HL-60/S4 treated with retinoic acid at 250 ng/mL for 4 days and 3 days (cell line): ENCODE data around the gene EPHB2.

Source experiments
- in situ Hi-C: fragments of 300-500 bp; cut with MboI; formaldehyde crosslinking; loops from 2 replicates; pipeline ENCODE4 v1.7.0; 2022; ENCODE audit warnings: low sequenced_read_pairs

The EPHB2 gene

DNA sequence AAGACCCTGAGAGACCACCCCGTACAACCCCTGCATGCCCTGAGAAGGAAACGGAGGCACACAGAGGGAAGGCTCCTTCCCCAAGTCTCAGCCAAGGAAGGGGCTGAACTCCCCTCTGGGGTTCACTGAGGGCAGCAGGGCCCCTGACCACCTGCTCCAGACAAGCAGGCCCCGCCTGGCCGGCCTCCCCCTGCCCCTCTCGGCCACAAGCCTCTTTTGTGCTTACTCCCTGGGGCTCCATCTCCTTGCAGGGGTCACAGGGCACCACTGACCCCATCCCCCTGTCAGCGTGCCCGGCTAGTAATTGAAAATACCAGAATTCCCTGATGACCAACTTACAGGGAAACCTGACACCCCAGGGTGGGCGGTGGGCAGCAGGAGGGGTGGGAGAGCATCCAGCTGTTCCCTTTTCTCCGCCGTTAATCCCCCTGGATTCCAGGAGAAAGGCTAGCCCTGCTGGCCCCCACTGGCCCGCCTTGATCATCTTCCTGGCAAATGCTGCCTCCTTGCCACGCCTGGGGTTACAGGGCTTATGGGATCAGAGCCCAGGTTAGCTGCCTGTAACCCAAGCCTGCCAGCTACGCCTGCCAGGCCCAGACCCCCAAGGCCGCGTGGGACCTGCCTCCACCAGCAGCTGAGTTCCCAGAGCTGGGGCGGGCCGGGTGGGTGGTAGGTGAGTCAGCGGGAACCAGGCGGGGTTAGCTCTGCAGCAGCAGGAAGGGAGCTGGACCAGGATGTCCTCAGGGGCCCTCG is 165.9 kb downstream of the EPHB2 start:
- in situ Hi-C loops: no loop called here

DNA sequence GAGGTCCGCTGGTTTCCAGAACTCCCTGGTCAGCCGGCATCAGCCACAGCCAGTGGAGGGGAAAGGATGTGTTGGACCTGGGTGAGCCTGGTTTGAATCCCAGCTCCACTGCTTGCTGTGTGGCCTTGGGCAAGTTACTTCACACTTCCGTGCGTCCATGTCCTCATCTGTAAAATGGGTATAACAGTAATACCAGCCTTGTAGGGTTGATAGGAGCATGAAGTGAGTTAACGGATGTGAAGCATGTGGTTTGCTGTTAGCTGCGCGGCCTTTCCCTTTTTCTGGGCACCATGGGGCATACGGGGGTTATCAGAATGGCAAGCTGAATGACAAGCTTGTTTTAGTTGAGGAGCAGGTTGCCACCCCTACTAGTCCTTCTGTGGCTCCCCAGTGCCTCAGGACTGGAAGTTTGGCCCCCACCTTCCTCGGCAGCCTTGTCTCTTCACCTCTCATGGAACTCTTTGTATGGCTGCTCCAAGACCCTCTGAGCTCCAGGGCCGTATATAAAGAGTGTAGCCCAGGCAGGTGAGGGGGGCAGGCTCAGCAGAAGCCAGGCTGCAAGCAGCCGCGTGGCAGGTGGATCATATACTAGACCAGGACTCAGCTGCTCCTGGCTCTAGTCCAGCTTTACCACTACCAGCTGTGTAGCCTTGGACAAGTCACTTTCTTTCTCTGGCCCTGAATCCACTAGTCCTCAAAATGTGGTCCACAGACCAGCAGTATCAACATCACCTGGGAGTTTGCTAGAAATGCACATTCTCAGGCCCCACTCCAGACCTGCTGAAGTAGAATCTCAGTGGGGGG is 166.7 kb downstream of the EPHB2 start:
- in situ Hi-C loops: no loop called here

DNA sequence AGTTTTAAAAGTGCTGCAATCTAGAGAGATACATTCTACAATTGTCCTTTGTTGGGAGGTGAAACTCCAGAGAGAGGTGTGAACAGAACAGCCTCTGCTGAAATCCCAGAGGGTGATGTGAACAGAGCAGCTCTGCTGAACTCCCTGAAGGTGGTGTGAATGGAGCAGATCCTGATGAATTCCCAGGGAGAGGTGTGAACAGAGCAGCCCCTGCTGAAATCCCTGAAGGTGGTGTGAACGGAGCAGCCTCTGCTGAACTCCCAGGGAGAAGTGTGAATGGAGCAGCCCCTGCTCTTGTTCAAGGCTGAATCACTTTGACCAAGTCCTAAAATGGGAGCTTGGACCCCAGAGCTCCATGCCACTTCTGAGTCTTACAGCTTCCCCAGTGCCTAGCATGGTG is 167.3 kb downstream of the EPHB2 start:
- in situ Hi-C loops: no loop called here

GRCh38 chr1:22878626-22879025 is 168.0 kb downstream of the EPHB2 start:
- in situ Hi-C loops: no loop called here

- in situ Hi-C loops: no loop called here
These were observed 168.8 kb downstream of the EPHB2 start for GRCh38 chr1:22879445-22879844.

DNA sequence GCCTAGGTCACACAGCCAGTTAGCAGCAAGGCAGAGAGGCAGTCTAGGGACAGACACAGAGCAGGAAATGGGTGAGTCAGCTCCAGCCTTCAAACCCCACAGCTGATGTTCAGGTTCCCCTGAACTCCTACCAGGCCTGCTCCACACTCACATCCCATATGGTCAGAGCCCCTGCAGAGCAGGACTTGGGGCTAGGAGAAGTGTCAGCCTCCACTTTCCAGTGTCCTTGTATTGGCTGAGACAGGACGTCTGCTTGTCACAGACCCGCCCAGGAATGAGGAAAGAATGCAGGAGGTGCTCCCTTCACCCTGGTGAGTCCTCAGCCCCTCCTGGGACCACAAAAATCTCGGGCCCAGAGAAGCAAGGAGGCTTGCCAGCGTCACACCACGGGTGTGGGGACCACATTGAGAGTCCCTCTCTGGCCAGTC is 169.5 kb downstream of the EPHB2 start:
- in situ Hi-C loops: no loop called here

- in situ Hi-C loops: no loop called here
These were observed 172.8 kb downstream of the EPHB2 start for GRCh38 chr1:22883406-22883805.

DNA sequence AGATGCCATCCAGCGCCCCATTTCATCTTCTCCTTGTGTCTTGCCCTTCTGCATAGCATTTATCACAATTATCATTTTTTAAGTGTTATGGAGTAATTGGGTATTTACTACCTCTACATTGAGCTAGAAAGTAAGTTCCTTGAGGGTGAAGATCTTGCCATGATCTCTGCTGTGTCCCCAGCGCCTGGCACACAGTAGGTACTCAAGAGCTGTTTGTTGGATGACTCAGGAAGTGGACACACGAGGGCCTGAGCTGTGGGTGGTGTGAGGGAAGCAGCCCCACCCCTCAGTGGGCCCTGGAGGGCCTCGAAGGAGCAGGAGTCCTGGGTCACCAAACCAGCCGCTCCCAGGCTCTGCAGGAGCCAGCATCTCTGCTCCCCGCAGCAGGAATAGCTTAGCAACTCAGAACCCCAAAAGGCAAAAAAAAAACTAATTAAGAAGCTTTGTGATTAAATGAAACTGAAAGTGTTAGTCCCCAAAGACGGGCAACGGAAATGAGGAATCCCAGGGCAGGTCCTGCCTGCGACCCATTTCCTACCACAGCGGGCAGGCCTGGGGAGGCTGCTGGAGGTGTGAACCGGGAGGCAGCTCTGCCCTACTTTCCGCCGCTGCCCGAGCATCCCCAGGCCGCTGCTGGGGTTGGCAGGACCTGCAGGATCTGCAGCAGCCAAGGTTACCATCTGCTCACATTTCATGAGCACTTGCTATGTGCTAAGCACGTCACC is 174.3 kb downstream of the EPHB2 start:
- in situ Hi-C loops: no loop called here

DNA sequence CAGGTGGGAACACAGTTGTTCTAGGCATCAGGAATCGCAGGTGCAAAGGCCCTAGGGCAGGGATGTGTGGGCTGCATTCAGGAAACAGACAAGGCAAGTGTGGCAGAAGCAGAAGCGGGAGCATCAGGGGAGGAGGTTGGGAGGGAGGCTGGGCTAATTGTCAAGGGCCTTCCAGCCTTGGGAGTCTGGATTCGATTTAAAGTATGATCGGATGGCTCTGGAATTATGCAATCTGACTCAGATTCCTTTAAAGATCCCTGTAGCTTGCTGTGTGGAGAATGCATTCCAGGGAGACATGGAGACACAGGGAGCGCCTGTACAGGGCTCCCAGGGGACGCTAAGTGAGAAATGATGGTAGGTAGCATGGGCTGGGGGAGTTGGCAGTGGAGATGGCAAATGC is 175.6 kb downstream of the EPHB2 start:
- in situ Hi-C loops: no loop called here

- in situ Hi-C loops: no loop called here
These were observed 176.9 kb downstream of the EPHB2 start for GRCh38 chr1:22887491-22887890.

- in situ Hi-C loops: no loop called here
These were observed 177.9 kb downstream of the EPHB2 start for GRCh38 chr1:22888320-22889075.

- in situ Hi-C loops: no loop called here
These were observed 178.7 kb downstream of the EPHB2 start for GRCh38 chr1:22889213-22889827.

DNA sequence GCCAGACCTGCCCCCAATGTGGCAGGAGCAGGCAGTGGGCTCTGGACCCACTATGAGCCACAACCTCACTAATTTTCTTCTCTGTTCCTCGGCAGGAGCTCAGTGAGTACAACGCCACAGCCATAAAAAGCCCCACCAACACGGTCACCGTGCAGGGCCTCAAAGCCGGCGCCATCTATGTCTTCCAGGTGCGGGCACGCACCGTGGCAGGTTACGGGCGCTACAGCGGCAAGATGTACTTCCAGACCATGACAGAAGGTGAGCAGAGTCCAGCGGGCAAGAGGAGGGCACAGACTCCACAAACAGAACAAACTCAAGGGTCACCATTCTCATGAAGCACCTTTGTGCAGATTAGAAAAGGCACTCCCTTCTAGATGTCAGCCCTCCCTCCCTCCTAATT is 182.2 kb downstream of the EPHB2 start:
- in situ Hi-C loops: no loop called here

DNA sequence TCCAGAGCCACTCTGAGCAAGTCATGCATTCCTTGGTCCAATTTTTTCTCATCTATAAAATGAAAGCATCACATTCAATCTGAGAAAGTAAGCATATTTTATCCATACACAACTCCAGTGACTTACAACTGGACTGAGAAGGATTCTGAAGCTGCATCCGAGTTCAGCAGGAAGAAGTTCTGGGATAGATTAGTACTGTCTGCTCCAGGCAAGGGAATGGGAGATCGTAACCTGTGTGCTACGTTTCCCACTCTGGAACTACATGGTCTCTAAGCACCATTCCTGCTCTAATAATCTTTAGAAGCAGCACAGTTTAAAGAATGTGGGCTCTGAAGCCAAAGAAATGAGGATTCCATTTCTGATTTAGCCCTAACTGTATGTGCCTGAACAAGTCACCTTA is 182.7 kb downstream of the EPHB2 start:
- in situ Hi-C loops: no loop called here

GRCh38 chr1:22895357-22895756 is 184.7 kb downstream of the EPHB2 start:
- in situ Hi-C loops: no loop called here

GRCh38 chr1:22896184-22896583 is 185.5 kb downstream of the EPHB2 start:
- in situ Hi-C loops: no loop called here

DNA sequence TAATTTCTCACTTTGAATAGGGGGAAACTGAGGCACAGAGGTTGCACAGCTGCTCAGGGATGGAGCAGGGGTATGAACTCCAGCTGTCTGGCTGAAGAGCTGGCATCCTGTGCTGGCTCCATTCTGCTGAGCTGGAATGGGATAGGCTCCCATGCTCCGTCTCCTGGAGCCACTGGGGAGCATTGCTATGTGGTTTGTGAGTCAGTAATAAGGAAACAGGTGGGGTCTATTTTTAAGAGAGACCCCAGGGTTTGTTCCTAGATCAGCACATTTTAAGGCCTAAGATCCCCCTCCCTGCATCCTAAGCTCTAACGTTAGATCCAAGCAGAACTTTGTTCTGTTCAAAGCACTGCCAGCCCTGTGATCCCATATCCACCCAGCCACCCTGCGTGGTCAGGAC is 189.8 kb downstream of the EPHB2 start:
- in situ Hi-C loops: no loop called here

GRCh38 chr1:22903113-22903512 is 192.5 kb downstream of the EPHB2 start:
- in situ Hi-C loops: no loop called here

- in situ Hi-C loops: no loop called here
These were observed 196.3 kb downstream of the EPHB2 start for GRCh38 chr1:22906968-22907367.

- in situ Hi-C loops: no loop called here
These were observed 196.9 kb downstream of the EPHB2 start for GRCh38 chr1:22907528-22907927.
